NCI-H2171 (cell line): Measurements from ENCODE around the gene SLC19A2.
A peak's percentile ranks its signal among the peaks of the same experiment; 100 is the strongest.
"Not testable (repeated sequence)": the region's sequence is repeated elsewhere in the genome, so short reads cannot be mapped to it uniquely, and the experiment has no call there.

ENCODE experiments used
- DNase-seq: peaks from one replicate; lab custom pipeline; 2025; lab: John Stamatoyannopoulos, UW

SLC19A2 gene

GRCh38 chr1:169508432-169509338 is 22.9 kb upstream of the SLC19A2 start:
- DNase-seq = no peak

GRCh38 chr1:169507413-169507812 is 21.7 kb upstream of the SLC19A2 start:
- DNase-seq = no peak

- DNase-seq = not testable (repeated sequence)
Measured at GRCh38 chr1:169503601-169504000, 17.9 kb upstream of the SLC19A2 start.

- no peak for DNase-seq
Measured at GRCh38 chr1:169499807-169500206, 14.1 kb upstream of the SLC19A2 start.

- DNase-seq = no peak
Measured at GRCh38 chr1:169497317-169497716, 11.6 kb upstream of the SLC19A2 start.

GRCh38 chr1:169495916-169496315 is 10.2 kb upstream of the SLC19A2 start:
- no peak for DNase-seq

GRCh38 chr1:169495046-169495775 is 9.5 kb upstream of the SLC19A2 start:
- no peak for DNase-seq

- DNase-seq = no peak
Measured at GRCh38 chr1:169494343-169494742, 8.6 kb upstream of the SLC19A2 start.

GRCh38 chr1:169493251-169493650 is 7.5 kb upstream of the SLC19A2 start:
- DNase-seq = no peak

- DNase-seq = no peak
Measured at GRCh38 chr1:169491845-169492281, 6.1 kb upstream of the SLC19A2 start.

- DNase-seq = no peak
Measured at GRCh38 chr1:169488157-169488556, 2.4 kb upstream of the SLC19A2 start.

GRCh38 chr1:169487561-169487960 is 1.8 kb upstream of the SLC19A2 start:
- no peak for DNase-seq

- DNase-seq = no peak
Measured at GRCh38 chr1:169487133-169487532, 1.4 kb upstream of the SLC19A2 start.

- DNase-seq = no peak
Measured at GRCh38 chr1:169486281-169487051, 722 bp upstream of the SLC19A2 start.

- peak; percentile 20 for DNase-seq
Measured at GRCh38 chr1:169484683-169485430, 887 bp downstream of the SLC19A2 start.

GRCh38 chr1:169484101-169484500 is 1.6 kb downstream of the SLC19A2 start:
- no peak for DNase-seq

- no peak for DNase-seq
Measured at GRCh38 chr1:169483500-169483966, 2.2 kb downstream of the SLC19A2 start.

GRCh38 chr1:169479363-169480066 is 6.2 kb downstream of the SLC19A2 start:
- no peak for DNase-seq

GRCh38 chr1:169478094-169478672 is 7.6 kb downstream of the SLC19A2 start:
- DNase-seq = no peak

GRCh38 chr1:169475806-169476387 is 9.8 kb downstream of the SLC19A2 start:
- no peak for DNase-seq
